GM12878 (cell line): Measurements from ENCODE around the gene CBLB.

Experiments used
- EZH2 ChIP-seq: IDR thresholded peaks from 2 replicates; pipeline ENCODE4 v1.6.1; 2012; ENCODE audit warnings: low read depth, mild to moderate bottlenecking, control low read depth, inconsistent platforms, low read length, borderline replicate concordance; ENCODE audit not compliant: control insufficient read depth
- GABPA ChIP-seq: IDR thresholded peaks from 2 replicates; pipeline ENCODE4 v1.6.1; 2014; ENCODE audit warnings: antibody characterized with exemption, low read depth, mild to moderate bottlenecking, inconsistent platforms
- POLR2A ChIP-seq: IDR thresholded peaks from 2 replicates; pipeline ENCODE4 v1.6.1; 2011; ENCODE audit warnings: low read depth, mild to moderate bottlenecking, low read length
- SIN3A ChIP-seq: IDR thresholded peaks from 2 replicates; pipeline ENCODE4 v1.6.1; 2012; ENCODE audit warnings: low read depth, low read length, improper control_type of control experiment
- SMARCA5 ChIP-seq: fragments of 450-650 bp; IDR thresholded peaks from 2 replicates; pipeline ENCODE4 v1.6.1; 2017; ENCODE audit warnings: mild to moderate bottlenecking
- STAT3 ChIP-seq: IDR thresholded peaks from 2 replicates; pipeline ENCODE4 v1.6.1; 2011; ENCODE audit warnings: low read depth, low read length, improper control_type of control experiment
- TCF12 ChIP-seq: IDR thresholded peaks from 2 replicates; pipeline ENCODE4 v1.6.1; 2011; ENCODE audit warnings: low read depth, mild to moderate bottlenecking, low read length
- ZNF274 ChIP-seq: IDR thresholded peaks from one replicate; pipeline ENCODE4 v1.8.0; 2011; ENCODE audit not compliant: insufficient read length, insufficient read depth

DNA sequence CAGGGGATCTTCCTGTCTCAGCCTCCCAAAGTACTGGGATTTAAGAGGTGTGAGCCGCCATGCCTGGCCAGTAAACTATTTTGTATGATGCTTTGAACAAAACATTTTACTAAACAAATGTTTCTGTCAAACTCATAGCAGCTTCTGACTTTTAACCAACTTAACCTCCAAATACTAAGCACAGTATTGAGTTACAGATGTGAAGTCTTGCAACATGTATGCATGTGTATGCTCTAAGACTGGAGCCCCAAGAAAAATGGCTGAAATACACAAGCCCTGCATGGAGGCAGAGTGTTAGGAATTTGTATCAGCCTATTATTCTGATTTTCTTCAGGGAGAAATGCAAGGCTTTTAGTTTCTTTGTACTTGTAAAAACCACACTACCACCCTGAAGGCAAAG, 137.1 kb downstream of the CBLB start:
- TF ChIP-seq TCF12 (no peak), EZH2 (no peak), STAT3 (no peak), POLR2A (no peak), GABPA (no peak), SMARCA5 (no peak), SIN3A (no peak), ZNF274 (no peak)
